OCI-LY7 (cell line): ENCODE measurements around the gene P3H3.

Experiments used
- EZH2phosphoT487 ChIP-seq: fragments of 200-600 bp; sonication (generic); IDR thresholded peaks from 2 replicates; pipeline ENCODE4 v1.6.1; 2018; ENCODE audit warnings: low read depth, borderline replicate concordance, mild to moderate bottlenecking, mixed run types, antibody characterized with exemption, low read length, moderate library complexity, mixed read lengths
- TF ChIP-seq, protein P1 (sequence below): fragments of 200-600 bp; sonication (generic); conservative IDR thresholded peaks from 2 replicates; pipeline ENCODE4 v1.5.1; 2014; ENCODE audit warnings: mild to moderate bottlenecking, antibody characterized with exemption, low read length, moderate library complexity, mixed read lengths

- TF ChIP-seq, protein P1, sequence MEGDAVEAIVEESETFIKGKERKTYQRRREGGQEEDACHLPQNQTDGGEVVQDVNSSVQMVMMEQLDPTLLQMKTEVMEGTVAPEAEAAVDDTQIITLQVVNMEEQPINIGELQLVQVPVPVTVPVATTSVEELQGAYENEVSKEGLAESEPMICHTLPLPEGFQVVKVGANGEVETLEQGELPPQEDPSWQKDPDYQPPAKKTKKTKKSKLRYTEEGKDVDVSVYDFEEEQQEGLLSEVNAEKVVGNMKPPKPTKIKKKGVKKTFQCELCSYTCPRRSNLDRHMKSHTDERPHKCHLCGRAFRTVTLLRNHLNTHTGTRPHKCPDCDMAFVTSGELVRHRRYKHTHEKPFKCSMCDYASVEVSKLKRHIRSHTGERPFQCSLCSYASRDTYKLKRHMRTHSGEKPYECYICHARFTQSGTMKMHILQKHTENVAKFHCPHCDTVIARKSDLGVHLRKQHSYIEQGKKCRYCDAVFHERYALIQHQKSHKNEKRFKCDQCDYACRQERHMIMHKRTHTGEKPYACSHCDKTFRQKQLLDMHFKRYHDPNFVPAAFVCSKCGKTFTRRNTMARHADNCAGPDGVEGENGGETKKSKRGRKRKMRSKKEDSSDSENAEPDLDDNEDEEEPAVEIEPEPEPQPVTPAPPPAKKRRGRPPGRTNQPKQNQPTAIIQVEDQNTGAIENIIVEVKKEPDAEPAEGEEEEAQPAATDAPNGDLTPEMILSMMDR: no peak
- TF ChIP-seq EZH2phosphoT487: no peak
These were observed 47.6 kb upstream of the P3H3 start for GRCh38 chr12:6780573-6780972.
